ENCODE results near the gene MTHFD1L. TPM values are rescaled to one million over a fixed set of nuclear protein-coding genes. Genes with fewer than 3 reads are reported as not detected.

MTHFD1L gene
- polyA plus RNA-seq, 3 donors: 0.25 to 1.3 (median 0.39) TPM

- Histone ChIP-seq H2AFZ (ENCODE audit: insufficient read depth, low read depth, low read length, poor library complexity, severe bottlenecking) (no peak overlapping the region), H3K4me3 (replicated peaks in 1 of 3; ENCODE audit: low read depth in 2 of 3, low read length in 3 of 3) (no peak overlapping the region), H3K36me3 (replicated peaks in 1 of 2; ENCODE audit: control insufficient read depth in 1 of 2, insufficient read depth in 2 of 2, low read length in 2 of 2) (no peaks in the 10 kb centered on the region), H3K9me3 (replicated peaks in 1 of 2; ENCODE audit: control insufficient read depth in 1 of 2, insufficient read depth in 1 of 2, low read length in 2 of 2) (peaks cover 0 to 4% of the 10 kb centered on the region in 2 donors), H3K9ac (ENCODE audit: insufficient read depth, low read length, poor library complexity, severe bottlenecking) (no peak overlapping the region), H3K4me1 (ENCODE audit: control insufficient read depth in 1 of 2, insufficient read depth in 2 of 2, low read length in 2 of 2) (no peaks in the 10 kb centered on the region), H3K4me2 (replicated peaks; ENCODE audit: extremely low read depth, low read length, poor library complexity, severe bottlenecking) (no peak overlapping the region), H3K27me3 (ENCODE audit: control insufficient read depth in 2 of 2, insufficient read depth in 2 of 2, low read length in 2 of 2) (no peaks in the 10 kb centered on the region), H3K27ac (ENCODE audit: low read depth in 1 of 2, low read length in 2 of 2) (no peak overlapping the region), H3K79me2 (ENCODE audit: insufficient read depth, low read length) (no peaks in the 10 kb centered on the region), H4K20me1 (ENCODE audit: insufficient read depth, low read length) (no peaks in the 10 kb centered on the region)
- DNase-seq: no peak
- Mint-ChIP-seq H3K4me1 (no peaks in the 10 kb centered on the region), H3K27me3 (ENCODE audit: low read depth in 3 of 3) (no peaks in the 10 kb centered on the region), H3K9me3 (peaks cover 0 to 5% (median 3%) of the 10 kb centered on the region in 7 donors), H3K4me3 (no peak overlapping the region), H3K27ac (no peak overlapping the region), H3K36me3 (no peaks in the 10 kb centered on the region)
- intact Hi-C loops (cut with micrococcal nuclease): no loop called here
- WGBS (ENCODE audit: insufficient coverage): 87% methylated on average over 6 of the region's 8 CpGs
- TF ChIP-seq, protein P1, sequence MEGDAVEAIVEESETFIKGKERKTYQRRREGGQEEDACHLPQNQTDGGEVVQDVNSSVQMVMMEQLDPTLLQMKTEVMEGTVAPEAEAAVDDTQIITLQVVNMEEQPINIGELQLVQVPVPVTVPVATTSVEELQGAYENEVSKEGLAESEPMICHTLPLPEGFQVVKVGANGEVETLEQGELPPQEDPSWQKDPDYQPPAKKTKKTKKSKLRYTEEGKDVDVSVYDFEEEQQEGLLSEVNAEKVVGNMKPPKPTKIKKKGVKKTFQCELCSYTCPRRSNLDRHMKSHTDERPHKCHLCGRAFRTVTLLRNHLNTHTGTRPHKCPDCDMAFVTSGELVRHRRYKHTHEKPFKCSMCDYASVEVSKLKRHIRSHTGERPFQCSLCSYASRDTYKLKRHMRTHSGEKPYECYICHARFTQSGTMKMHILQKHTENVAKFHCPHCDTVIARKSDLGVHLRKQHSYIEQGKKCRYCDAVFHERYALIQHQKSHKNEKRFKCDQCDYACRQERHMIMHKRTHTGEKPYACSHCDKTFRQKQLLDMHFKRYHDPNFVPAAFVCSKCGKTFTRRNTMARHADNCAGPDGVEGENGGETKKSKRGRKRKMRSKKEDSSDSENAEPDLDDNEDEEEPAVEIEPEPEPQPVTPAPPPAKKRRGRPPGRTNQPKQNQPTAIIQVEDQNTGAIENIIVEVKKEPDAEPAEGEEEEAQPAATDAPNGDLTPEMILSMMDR (IDR thresholded peaks at IDR 0.05): no peak
These were observed 205.8 kb downstream of the MTHFD1L start for GRCh38 chr6:151071295-151071694.

DNA sequence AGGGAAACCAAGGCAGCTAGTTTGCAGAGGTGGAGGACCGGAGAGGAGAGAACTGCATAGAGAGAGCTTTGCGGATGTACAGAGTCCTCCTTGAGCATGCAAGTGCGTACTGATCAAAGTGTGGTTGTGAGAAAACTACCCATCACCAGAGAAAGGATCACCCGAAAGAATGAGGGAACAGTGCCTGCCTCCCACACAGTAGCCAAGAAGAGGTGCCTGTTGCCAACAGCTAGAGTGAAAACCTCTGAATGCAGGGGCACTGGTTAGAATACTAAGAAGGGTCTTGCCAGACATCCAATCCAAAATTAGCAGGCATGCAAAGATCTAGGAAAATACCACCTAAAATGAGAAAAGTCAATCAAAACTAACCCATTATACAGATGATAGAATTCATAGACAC lies 207.6 kb downstream of the MTHFD1L start:
- no peaks in the 10 kb centered on the region for H3K27me3 ChIP-seq (ENCODE audit: control insufficient read depth in 2 of 2, insufficient read depth in 2 of 2, low read length in 2 of 2)
- H3K9ac ChIP-seq (ENCODE audit: insufficient read depth, low read length, poor library complexity, severe bottlenecking): no peak overlapping the region
- no peaks in the 10 kb centered on the region for H4K20me1 ChIP-seq (ENCODE audit: insufficient read depth, low read length)
- no peaks in the 10 kb centered on the region for H3K36me3 ChIP-seq (replicated peaks in 1 of 2; ENCODE audit: control insufficient read depth in 1 of 2, insufficient read depth in 2 of 2, low read length in 2 of 2)
- Mint-ChIP-seq H3K4me3 (no peak overlapping the region), H3K27me3 (ENCODE audit: low read depth in 3 of 3) (no peaks in the 10 kb centered on the region), H3K9me3 (peaks cover 0 to 14% (median 8%) of the 10 kb centered on the region in 7 donors), H3K36me3 (no peaks in the 10 kb centered on the region), H3K4me1 (no peaks in the 10 kb centered on the region), H3K27ac (peak overlapping the region in 1 of 7 donors; percentile 41)
- no peak overlapping the region for H2AFZ ChIP-seq (ENCODE audit: insufficient read depth, low read depth, low read length, poor library complexity, severe bottlenecking)
- no peak overlapping the region for H3K4me3 ChIP-seq (replicated peaks in 1 of 3; ENCODE audit: low read depth in 2 of 3, low read length in 3 of 3)
- DNase-seq: no peak
- intact Hi-C loops (cut with micrococcal nuclease): no loop called here
- H3K79me2 ChIP-seq (ENCODE audit: insufficient read depth, low read length): no peaks in the 10 kb centered on the region
- 100% methylated on average over 1 of the region's 4 CpGs for WGBS (ENCODE audit: insufficient coverage)
- H3K27ac ChIP-seq (ENCODE audit: low read depth in 1 of 2, low read length in 2 of 2): no peak overlapping the region
- TF ChIP-seq, protein P1 (IDR thresholded peaks at IDR 0.05): no peak
- H3K4me2 ChIP-seq (replicated peaks; ENCODE audit: extremely low read depth, low read length, poor library complexity, severe bottlenecking): no peak overlapping the region
- H3K4me1 ChIP-seq (ENCODE audit: control insufficient read depth in 1 of 2, insufficient read depth in 2 of 2, low read length in 2 of 2): no peaks in the 10 kb centered on the region
- H3K9me3 ChIP-seq (replicated peaks in 1 of 2; ENCODE audit: control insufficient read depth in 1 of 2, insufficient read depth in 1 of 2, low read length in 2 of 2): peaks cover 0 to 8% of the 10 kb centered on the region in 2 donors

Measured in CD14-positive monocyte (primary cell).